NCI-H774 (cell line): ENCODE data around the gene KAZALD1.

ENCODE experiments used
- DNase-seq: peaks from one replicate; lab custom pipeline; 2025; lab: John Stamatoyannopoulos, UW

Gene KAZALD1

DNA sequence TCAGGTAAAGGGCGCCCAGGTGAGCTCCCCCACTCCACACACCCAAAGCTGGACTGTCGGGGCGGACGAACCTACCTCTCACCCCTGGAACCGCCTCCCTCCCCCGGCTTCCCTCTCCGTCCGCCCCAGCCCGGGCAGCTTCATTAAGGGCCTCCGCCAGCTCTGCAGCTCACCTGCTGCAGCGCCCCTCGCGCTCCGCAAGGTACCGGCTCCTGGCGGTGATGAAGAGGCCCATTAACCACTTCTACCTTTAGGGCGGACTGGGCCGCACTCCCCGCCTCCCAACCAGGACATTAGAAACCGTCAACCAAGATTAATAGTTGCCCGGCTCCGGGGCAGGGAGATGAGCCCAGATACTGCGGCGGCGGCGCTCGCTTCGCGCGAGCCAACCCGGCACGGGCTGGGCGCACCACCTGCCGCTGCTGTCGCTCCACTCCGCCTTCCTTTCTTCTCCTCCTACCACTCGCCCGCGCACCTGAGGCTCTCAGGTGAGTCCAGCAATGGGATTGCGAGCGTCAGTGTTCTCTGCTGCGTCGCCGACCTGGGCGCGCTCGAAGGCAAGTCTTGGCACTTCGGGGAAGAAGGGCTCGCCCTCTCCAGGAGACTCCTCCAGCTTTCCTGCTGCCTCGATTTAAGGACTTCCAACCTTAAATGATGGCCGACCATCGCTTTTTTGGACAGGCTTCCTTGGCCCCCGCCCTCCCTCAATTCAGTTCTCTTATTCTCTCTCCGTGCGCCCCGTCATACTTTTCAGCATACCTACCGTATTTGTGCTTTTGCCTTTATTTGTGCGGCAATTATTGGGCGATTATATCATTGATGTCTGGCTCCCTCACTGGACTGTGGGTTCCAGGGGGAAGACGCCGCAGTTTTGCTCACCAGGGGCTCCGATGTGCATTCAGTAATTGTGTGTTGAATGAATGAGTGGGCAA lies 13.6 kb upstream of the KAZALD1 start:
- DNase-seq, result no peak

- no peak for DNase-seq
These were observed 11.3 kb upstream of the KAZALD1 start for GRCh38 chr10:101050208-101051069.

- DNase-seq, result no peak
These were observed 9.5 kb upstream of the KAZALD1 start for GRCh38 chr10:101052285-101052684.

GRCh38 chr10:101053516-101053915 lies 8.3 kb upstream of the KAZALD1 start:
- no peak for DNase-seq

- DNase-seq, result no peak
These were observed 7.4 kb upstream of the KAZALD1 start for GRCh38 chr10:101054351-101054750.

GRCh38 chr10:101054876-101055275 lies 6.9 kb upstream of the KAZALD1 start:
- no peak for DNase-seq

DNA sequence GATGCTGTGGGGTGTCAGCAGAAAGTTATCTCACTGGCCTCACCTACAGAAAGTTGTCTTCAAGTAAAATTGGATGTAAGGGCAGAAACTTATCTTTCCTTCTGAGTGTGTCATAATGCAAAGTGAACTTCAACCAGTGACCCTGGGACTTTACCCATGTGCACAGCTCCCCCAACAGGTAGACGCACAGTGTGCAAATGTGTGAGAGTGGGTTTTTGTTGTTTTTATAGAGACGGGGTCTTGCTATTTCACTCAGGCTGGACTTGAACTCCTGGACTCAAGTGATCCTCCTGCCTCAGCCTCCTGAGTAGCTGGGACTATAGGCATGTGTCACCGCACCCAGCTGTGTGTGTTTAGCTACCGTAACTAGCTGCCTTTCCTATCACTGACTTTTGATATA lies 6.4 kb upstream of the KAZALD1 start:
- no peak for DNase-seq

DNA sequence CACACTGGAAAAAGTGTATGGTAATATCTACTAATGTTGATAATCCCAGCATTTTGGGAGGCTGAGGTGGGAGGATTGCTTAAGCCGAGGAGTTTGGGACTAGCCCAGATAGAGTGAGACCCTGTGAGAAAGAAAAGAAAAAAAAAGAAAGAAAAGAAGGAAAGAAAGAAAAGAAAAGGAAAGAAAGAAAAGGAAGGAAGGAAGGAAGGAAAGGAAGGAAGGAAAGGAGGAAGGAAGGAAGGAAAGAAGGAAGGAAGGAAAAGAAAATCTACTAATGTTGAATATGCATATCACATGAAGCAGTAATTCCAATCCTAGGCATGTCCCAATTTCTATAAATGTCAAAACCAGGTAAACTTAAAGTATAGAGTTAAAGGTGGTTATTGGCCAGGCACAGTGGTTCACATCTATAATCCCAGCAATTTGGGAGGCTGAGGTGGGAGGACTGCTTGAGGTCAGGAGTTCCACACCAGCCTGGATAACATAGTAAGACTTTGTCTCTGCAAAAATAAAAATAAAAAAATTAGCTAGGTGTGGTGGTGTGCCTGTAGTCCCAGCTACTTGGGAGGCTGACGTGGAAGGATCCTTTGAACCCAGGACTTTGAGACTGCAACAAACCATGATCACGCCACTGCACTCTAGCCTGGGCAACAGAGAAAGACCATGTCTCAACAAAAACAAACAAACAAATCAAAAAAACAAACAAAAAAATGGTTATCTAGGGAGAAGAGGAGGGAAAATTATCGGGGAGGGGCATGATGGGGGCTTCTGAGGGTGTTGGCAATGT lies 5.2 kb upstream of the KAZALD1 start:
- no peak for DNase-seq

DNA sequence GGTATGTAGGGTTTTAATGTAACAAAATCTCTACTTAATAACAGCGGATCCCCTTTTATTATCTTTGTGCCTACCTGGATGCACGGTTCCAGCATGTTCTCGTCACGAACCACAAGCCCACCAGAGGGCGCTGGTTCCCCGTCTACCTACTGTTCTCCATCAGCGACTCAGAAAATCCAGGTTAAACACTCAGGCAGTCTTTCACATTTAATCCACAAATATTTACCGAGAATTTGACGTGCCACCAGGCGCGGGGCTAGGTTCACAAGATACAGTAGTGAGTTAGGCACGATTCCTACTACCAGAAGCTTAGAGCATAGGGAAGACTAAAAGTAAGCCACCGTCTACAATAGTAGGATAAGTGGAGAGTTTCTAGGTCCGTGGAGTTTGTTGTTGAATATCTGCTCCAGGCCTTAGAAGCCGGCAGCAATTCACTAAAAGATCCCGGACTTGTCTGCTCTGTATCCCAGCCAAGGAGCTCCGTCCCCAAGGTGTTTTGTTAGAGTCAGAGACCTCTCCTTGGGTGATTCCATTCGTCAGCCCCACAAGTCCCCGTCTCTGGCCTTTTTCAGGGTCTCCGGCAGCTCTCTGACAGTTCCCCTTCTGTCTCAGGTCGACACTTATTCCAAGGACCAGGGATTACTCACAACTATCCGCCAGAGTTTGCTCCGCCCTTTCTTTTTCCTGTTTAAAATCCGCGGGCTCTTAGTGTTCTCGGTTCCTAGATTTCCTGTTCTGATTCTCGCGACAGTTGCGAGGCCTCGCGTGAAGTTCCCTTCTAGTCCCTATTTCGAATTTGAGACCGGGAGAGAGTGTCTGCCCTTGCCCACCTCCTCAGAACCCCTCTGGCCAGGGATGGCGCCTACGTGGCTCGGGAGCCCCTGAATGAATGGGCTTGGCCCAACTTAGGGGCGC lies 1.5 kb upstream of the KAZALD1 start:
- peak; percentile 64 for DNase-seq

GRCh38 chr10:101060951-101061623 lies 702 bp upstream of the KAZALD1 start:
- DNase-seq, result peak; percentile 64

- DNase-seq, result peak; percentile 23
These were observed 652 bp downstream of the KAZALD1 start for GRCh38 chr10:101062232-101063049.

- DNase-seq, result no peak
These were observed 1.3 kb downstream of the KAZALD1 start for GRCh38 chr10:101063050-101063525.

DNA sequence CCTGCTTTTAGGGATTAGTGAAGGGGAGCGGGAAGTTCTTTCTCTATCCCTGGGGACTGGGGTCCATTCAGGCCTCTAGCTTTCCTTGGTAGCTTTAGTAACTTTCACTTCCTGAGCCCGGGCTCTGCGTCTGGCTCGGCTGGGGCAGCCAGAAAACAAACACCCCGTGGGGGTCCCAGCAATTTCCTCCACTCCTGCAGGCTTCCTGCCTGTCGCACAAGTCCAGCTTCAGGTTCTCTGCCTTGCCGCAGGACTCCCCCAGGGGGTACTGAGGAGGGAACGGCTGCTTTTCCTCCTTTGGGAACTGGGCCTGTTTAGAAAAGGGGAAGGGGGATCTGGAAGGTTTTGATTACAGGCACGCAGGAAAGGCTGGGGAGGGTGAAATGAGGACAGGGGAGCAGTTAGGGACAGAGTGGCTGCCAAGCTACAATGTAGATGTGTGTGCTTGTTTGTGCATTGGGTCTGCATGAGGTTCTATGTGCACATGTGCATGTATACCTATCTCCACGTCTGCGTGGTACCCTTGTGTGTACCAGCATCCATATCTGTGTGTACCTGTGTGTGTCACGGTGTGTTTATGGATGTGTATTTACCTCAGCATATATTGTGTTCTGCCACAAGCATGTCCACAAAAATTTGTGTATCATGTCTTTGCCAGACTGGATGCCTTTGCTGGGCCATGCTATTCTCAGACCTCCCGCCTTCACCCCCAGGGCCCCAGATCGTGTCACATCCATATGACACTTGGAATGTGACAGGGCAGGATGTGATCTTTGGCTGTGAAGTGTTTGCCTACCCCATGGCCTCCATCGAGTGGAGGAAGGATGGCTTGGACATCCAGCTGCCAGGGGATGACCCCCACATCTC lies 2.0 kb downstream of the KAZALD1 start:
- no peak for DNase-seq

DNA sequence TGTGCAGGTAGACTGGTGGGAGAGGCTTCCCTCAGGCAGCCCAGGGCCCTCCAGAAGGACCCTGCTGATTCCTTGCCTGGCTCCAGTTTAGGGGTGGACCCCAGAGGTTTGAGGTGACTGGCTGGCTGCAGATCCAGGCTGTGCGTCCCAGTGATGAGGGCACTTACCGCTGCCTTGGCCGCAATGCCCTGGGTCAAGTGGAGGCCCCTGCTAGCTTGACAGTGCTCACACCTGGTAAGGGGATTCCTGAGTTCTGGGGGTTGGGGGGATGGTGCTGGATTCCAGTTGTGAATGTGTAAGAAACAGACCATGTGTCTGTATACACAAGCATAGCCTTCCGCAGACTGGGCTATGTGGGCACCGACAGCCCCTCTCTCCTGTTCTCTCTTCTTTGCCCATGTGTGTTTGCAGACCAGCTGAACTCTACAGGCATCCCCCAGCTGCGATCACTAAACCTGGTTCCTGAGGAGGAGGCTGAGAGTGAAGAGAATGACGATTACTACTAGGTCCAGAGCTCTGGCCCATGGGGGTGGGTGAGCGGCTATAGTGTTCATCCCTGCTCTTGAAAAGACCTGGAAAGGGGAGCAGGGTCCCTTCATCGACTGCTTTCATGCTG lies 2.7 kb downstream of the KAZALD1 start:
- no peak for DNase-seq

- DNase-seq, result no peak
These were observed 3.8 kb downstream of the KAZALD1 start for GRCh38 chr10:101065481-101066145.

DNA sequence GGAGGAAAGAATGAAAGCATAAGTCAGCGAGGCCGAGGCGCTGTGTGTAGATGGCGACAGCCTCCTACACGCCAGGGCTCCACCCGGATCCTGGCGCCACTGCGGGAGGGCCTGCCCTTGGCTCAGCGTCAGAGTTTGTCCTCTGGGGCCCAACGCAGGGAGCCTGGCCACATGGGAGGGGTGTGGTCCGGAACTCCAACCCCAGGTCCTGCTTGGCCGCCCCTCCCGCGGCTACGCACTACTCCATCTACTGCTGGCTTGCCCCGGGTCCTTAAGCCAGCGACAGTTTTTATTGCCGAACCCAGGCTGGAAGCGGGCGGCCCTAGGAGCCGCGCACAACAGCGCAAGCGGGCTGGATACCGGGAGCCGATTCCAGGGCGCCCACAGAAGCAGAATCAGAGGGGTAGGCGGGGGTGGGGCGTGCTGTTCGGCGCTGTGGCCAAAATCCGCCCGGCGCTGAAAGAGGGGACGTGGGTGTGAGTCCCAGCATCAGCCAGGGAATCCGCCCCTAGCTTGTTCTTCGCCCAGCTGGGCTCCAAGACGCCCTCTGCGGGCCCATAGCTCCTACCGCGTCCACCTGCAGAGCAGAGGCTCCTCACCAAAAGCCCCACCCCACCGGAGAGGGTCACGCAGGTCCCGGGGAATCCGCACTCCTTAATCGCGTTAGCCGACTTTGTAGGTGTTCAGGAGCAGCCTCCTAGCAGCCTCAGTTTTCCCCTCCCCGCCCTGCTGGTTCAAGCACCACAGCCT lies 4.5 kb downstream of the KAZALD1 start:
- DNase-seq, result peak; percentile 59

DNA sequence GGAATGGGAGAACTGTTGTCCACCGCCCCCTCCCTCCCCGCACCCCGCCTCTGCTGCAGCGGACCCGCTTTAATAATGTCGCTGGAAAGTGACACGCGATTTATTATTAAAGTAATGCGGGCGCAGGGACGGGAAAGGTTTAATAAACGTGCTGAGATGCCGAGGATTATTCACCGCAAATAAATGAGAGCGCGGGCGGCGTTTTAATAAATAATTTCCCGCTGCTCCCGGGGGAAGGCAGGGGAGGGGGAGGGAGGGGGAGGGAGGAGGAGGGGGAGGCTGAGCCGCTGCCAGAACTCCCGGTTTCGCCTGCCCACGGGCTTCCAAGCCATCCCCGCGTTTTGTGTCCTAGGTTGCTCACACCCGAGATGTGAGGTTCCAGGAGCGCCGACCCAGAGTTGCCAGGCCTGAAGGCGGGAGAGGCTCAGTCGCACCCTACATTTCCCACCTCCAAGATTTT lies 5.1 kb downstream of the KAZALD1 start:
- no peak for DNase-seq
